GM23338 (cell line): Measurements from ENCODE around the gene PIGN. TPM values are rescaled to one million over a fixed set of nuclear protein-coding genes. Genes with fewer than 3 reads are reported as not detected.

Experiments
- ATAC-seq: fragments of 200-7000 bp; cut with Tn5 transposase; 3 replicates; pipeline ENCODE4 v1.9.1; 2020
- DNase-seq: peaks from one replicate; pipeline ENCODE4 v3.0.0-alpha.2; 2015; ENCODE audit warnings: low spot score
- H2AFZ ChIP-seq: fragments of 200-600 bp; sonication (generic); 2 replicates; pipeline ENCODE4 v1.8.0; 2016; ENCODE audit warnings: antibody characterized with exemption, mild to moderate bottlenecking, moderate library complexity
- H3F3A ChIP-seq: fragments of 200-600 bp; sonication (generic); replicated peaks from 2 replicates; pipeline ENCODE4 v1.8.0; 2017; ENCODE audit warnings: antibody characterized with exemption, mixed run types, low read depth
- H3K27ac ChIP-seq: fragments of 200-600 bp; sonication (generic); 2 replicates; pipeline ENCODE4 v1.6.1; 2016; ENCODE audit warnings: low read depth
- H3K27me3 ChIP-seq: fragments of 200-600 bp; sonication (generic); 2 replicates; pipeline ENCODE4 v1.8.0; 2016; ENCODE audit warnings: mild to moderate bottlenecking, mixed run types, moderate library complexity; ENCODE audit not compliant: insufficient read depth
- H3K36me3 ChIP-seq: fragments of 200-600 bp; sonication (generic); 2 replicates; pipeline ENCODE4 v1.8.0; 2016; ENCODE audit warnings: mild to moderate bottlenecking; ENCODE audit not compliant: insufficient read depth
- H3K4me1 ChIP-seq: fragments of 200-600 bp; sonication (generic); 2 replicates; pipeline ENCODE4 v1.8.0; 2016; ENCODE audit warnings: mild to moderate bottlenecking, moderate library complexity; ENCODE audit not compliant: insufficient read depth
- H3K4me2 ChIP-seq: fragments of 200-600 bp; sonication (generic); 2 replicates; pipeline ENCODE4 v1.7.1; 2017; ENCODE audit warnings: mixed run types
- H3K4me3 ChIP-seq: fragments of 200-600 bp; sonication (generic); 2 replicates; pipeline ENCODE4 v1.6.1; 2016; ENCODE audit warnings: mixed run types
- H3K79me2 ChIP-seq: fragments of 200-600 bp; sonication (generic); replicated peaks from 2 replicates; pipeline ENCODE4 v1.8.0; 2017; ENCODE audit warnings: mild to moderate bottlenecking; ENCODE audit not compliant: insufficient read depth
- H3K9me2 ChIP-seq: fragments of 200-600 bp; sonication (generic); 2 replicates; pipeline ENCODE4 v1.8.0; 2017; ENCODE audit not compliant: insufficient read depth
- H4K20me1 ChIP-seq: fragments of 200-600 bp; sonication (generic); replicated peaks from 2 replicates; pipeline ENCODE4 v1.8.0; 2017; ENCODE audit warnings: mild to moderate bottlenecking; ENCODE audit not compliant: insufficient read depth
- H3K27ac Mint-ChIP-seq: 2 replicates; pipeline ENCODE4 v1.8.0; 2020; ENCODE audit warnings: inconsistent platforms, mild to moderate bottlenecking, moderate library complexity, mixed read lengths
- H3K27me3 Mint-ChIP-seq: 3 replicates; pipeline ENCODE4 v1.8.0; 2022; ENCODE audit warnings: low read depth, mild to moderate bottlenecking, moderate library complexity, mixed read lengths, inconsistent platforms; ENCODE audit not compliant: insufficient read depth, poor library complexity
- H3K36me3 Mint-ChIP-seq: 3 replicates; pipeline ENCODE4 v1.8.0; 2021; ENCODE audit warnings: low read depth, mild to moderate bottlenecking, inconsistent platforms, moderate library complexity, mixed read lengths
- H3K4me1 Mint-ChIP-seq: 3 replicates; pipeline ENCODE4 v1.8.0; 2020; ENCODE audit warnings: mild to moderate bottlenecking, inconsistent platforms, mixed read lengths
- H3K4me3 Mint-ChIP-seq: 3 replicates; pipeline ENCODE4 v1.8.0; 2021; ENCODE audit warnings: moderate library complexity, mild to moderate bottlenecking, inconsistent platforms, mixed read lengths
- H3K9me3 Mint-ChIP-seq: 3 replicates; pipeline ENCODE4 v1.8.0; 2020; ENCODE audit warnings: moderate library complexity, mild to moderate bottlenecking, inconsistent platforms, mixed read lengths
- CREB1 ChIP-seq: fragments of 250-450 bp; sonication (Bioruptor Pico); IDR thresholded peaks from 2 replicates; pipeline ENCODE4 v1.5.0; 2020; ENCODE audit warnings: low read depth, mild to moderate bottlenecking, moderate library complexity
- ETS1 ChIP-seq: IDR thresholded peaks from 2 replicates; pipeline ENCODE4 v1.6.1; 2016; ENCODE audit warnings: antibody characterized with exemption
- EZH2 ChIP-seq: fragments of 200-600 bp; sonication (generic); IDR thresholded peaks from one replicate; pipeline ENCODE4 v1.8.0; 2017; ENCODE audit warnings: antibody characterized with exemption, mild to moderate bottlenecking, low read depth; ENCODE audit not compliant: unreplicated experiment
- EZH2phosphoT487 ChIP-seq: fragments of 200-600 bp; sonication (generic); IDR thresholded peaks from one replicate; pipeline ENCODE4 v1.8.1; 2018; ENCODE audit warnings: antibody characterized with exemption; ENCODE audit not compliant: unreplicated experiment
- JUNB ChIP-seq: IDR thresholded peaks from one replicate; pipeline ENCODE4 v1.6.1; 2016; ENCODE audit warnings: antibody characterized with exemption; ENCODE audit not compliant: unreplicated experiment
- NANOG ChIP-seq: IDR thresholded peaks from 2 replicates; pipeline ENCODE4 v1.6.1; 2016; ENCODE audit warnings: antibody characterized with exemption, borderline replicate concordance
- POLR2AphosphoS5 ChIP-seq: IDR thresholded peaks from 2 replicates; pipeline ENCODE4 v1.6.1; 2016; ENCODE audit warnings: antibody characterized with exemption, low read depth
- REST ChIP-seq: IDR thresholded peaks from one replicate; pipeline ENCODE4 v1.6.1; 2018; ENCODE audit warnings: antibody characterized with exemption; ENCODE audit not compliant: unreplicated experiment
- STAT1 ChIP-seq: IDR thresholded peaks from one replicate; pipeline ENCODE4 v1.6.1; 2016; ENCODE audit warnings: antibody characterized with exemption; ENCODE audit not compliant: unreplicated experiment
- ZNF114 ChIP-seq: fragments of 250-450 bp; sonication (Bioruptor Pico); IDR thresholded peaks from 2 replicates; pipeline ENCODE4 v1.5.0; 2020; ENCODE audit warnings: mild to moderate bottlenecking, moderate library complexity
- ZNF331 ChIP-seq: fragments of 250-450 bp; sonication (Bioruptor Pico); IDR thresholded peaks from 2 replicates; pipeline ENCODE4 v1.5.0; 2020; ENCODE audit warnings: low read depth, mild to moderate bottlenecking, moderate library complexity
- polyA plus RNA-seq: library from polyadenylated mRNA; unstranded; fragments of >200 nt; fragmentation: Nextera tagmentation; extraction: Ambion mirVana; gene quantifications from 2 replicates; pipeline ENCODE4 v1.2.1, GENCODE V29; 2016
- total RNA-seq: library from RNA; depleted of rRNA; stranded (reverse); fragments of >200 nt; shearing (Covaris generic); gene quantifications from 2 replicates; pipeline ENCODE4 v1.2.3, GENCODE V29; 2014
- TF ChIP-seq, protein P1 (sequence below): fragments of 250-450 bp; sonication (Bioruptor Pico); IDR thresholded peaks from 2 replicates; pipeline ENCODE4 v1.5.0; 2020; ENCODE audit warnings: mild to moderate bottlenecking, moderate library complexity
- TF ChIP-seq, protein P2 (sequence below), 2 experiments: fragments of 200-600 bp in 1 of 2; sonication (generic) in 1 of 2; conservative IDR thresholded peaks; 2 replicates each; pipeline versions ENCODE4 v1.5.1 to v1.6.1; 2016 to 2017; ENCODE audit warnings: antibody characterized with exemption in 2 of 2, low read depth in 2 of 2, mild to moderate bottlenecking in 2 of 2, moderate library complexity in 1 of 2

PIGN gene
- total and polyA plus RNA-seq, 2 experiments from 2014 or later: 9.4 to 33.0 TPM

- Mint-ChIP-seq H3K27ac (no peak overlapping the region), H3K4me3 (no peak overlapping the region), H3K9me3 (no peaks in the 10 kb centered on the region; the same call in 2 of the 3 replicates), H3K36me3 (no peaks in the 10 kb centered on the region), H3K4me1 (no peaks in the 10 kb centered on the region), H3K27me3 (no peaks in the 10 kb centered on the region)
- H3K79me2 ChIP-seq: no peaks in the 10 kb centered on the region
- H3K27ac ChIP-seq: no peak overlapping the region
- no peak overlapping the region for H3K4me3 ChIP-seq
- H3K9me2 ChIP-seq: no peaks in the 10 kb centered on the region
- no peaks in the 10 kb centered on the region for H3K27me3 ChIP-seq
- DNase-seq (no peak), ATAC-seq (no peak)
- no peaks in the 10 kb centered on the region for H4K20me1 ChIP-seq
- H2AFZ ChIP-seq: no peak overlapping the region
- no peak for TF ChIP-seq REST
- no peak for TF ChIP-seq ETS1
- no peak for TF ChIP-seq NANOG
- TF ChIP-seq, protein P1, sequence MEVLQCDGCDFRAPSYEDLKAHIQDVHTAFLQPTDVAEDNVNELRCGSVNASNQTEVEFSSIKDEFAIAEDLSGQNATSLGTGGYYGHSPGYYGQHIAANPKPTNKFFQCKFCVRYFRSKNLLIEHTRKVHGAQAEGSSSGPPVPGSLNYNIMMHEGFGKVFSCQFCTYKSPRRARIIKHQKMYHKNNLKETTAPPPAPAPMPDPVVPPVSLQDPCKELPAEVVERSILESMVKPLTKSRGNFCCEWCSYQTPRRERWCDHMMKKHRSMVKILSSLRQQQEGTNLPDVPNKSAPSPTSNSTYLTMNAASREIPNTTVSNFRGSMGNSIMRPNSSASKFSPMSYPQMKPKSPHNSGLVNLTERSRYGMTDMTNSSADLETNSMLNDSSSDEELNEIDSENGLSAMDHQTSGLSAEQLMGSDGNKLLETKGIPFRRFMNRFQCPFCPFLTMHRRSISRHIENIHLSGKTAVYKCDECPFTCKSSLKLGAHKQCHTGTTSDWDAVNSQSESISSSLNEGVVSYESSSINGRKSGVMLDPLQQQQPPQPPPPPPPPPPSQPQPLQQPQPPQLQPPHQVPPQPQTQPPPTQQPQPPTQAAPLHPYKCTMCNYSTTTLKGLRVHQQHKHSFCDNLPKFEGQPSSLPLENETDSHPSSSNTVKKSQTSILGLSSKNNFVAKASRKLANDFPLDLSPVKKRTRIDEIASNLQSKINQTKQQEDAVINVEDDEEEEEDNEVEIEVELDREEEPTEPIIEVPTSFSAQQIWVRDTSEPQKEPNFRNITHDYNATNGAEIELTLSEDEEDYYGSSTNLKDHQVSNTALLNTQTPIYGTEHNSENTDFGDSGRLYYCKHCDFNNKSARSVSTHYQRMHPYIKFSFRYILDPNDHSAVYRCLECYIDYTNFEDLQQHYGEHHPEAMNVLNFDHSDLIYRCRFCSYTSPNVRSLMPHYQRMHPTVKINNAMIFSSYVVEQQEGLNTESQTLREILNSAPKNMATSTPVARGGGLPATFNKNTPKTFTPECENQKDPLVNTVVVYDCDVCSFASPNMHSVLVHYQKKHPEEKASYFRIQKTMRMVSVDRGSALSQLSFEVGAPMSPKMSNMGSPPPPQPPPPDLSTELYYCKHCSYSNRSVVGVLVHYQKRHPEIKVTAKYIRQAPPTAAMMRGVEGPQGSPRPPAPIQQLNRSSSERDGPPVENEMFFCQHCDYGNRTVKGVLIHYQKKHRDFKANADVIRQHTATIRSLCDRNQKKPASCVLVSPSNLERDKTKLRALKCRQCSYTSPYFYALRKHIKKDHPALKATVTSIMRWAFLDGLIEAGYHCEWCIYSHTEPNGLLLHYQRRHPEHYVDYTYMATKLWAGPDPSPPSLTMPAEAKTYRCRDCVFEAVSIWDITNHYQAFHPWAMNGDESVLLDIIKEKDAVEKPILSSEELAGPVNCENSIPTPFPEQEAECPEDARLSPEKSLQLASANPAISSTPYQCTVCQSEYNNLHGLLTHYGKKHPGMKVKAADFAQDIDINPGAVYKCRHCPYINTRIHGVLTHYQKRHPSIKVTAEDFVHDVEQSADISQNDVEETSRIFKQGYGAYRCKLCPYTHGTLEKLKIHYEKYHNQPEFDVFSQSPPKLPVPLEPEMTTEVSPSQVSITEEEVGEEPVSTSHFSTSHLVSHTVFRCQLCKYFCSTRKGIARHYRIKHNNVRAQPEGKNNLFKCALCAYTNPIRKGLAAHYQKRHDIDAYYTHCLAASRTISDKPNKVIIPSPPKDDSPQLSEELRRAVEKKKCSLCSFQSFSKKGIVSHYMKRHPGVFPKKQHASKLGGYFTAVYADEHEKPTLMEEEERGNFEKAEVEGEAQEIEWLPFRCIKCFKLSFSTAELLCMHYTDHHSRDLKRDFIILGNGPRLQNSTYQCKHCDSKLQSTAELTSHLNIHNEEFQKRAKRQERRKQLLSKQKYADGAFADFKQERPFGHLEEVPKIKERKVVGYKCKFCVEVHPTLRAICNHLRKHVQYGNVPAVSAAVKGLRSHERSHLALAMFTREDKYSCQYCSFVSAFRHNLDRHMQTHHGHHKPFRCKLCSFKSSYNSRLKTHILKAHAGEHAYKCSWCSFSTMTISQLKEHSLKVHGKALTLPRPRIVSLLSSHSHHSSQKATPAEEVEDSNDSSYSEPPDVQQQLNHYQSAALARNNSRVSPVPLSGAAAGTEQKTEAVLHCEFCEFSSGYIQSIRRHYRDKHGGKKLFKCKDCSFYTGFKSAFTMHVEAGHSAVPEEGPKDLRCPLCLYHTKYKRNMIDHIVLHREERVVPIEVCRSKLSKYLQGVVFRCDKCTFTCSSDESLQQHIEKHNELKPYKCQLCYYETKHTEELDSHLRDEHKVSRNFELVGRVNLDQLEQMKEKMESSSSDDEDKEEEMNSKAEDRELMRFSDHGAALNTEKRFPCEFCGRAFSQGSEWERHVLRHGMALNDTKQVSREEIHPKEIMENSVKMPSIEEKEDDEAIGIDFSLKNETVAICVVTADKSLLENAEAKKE (CRISPR knock-in tag): no peak
- no peak for TF ChIP-seq ZNF114 (CRISPR knock-in tag)
- no peak for TF ChIP-seq POLR2AphosphoS5
- TF ChIP-seq EZH2: no peak
- no peak for TF ChIP-seq STAT1
- no peak for TF ChIP-seq EZH2phosphoT487
- TF ChIP-seq ZNF331 (CRISPR knock-in tag): no peak
- no peak for TF ChIP-seq CREB1 (CRISPR knock-in tag)
- TF ChIP-seq, protein P2, sequence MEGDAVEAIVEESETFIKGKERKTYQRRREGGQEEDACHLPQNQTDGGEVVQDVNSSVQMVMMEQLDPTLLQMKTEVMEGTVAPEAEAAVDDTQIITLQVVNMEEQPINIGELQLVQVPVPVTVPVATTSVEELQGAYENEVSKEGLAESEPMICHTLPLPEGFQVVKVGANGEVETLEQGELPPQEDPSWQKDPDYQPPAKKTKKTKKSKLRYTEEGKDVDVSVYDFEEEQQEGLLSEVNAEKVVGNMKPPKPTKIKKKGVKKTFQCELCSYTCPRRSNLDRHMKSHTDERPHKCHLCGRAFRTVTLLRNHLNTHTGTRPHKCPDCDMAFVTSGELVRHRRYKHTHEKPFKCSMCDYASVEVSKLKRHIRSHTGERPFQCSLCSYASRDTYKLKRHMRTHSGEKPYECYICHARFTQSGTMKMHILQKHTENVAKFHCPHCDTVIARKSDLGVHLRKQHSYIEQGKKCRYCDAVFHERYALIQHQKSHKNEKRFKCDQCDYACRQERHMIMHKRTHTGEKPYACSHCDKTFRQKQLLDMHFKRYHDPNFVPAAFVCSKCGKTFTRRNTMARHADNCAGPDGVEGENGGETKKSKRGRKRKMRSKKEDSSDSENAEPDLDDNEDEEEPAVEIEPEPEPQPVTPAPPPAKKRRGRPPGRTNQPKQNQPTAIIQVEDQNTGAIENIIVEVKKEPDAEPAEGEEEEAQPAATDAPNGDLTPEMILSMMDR (conservative IDR thresholded peaks at IDR 0.05; ENCODE audit: low read depth in 2 of 2): no peak
- TF ChIP-seq JUNB: no peak
- H3F3A ChIP-seq: no peaks in the 10 kb centered on the region
- H3K4me1 ChIP-seq: no peaks in the 10 kb centered on the region
- no peak overlapping the region for H3K4me2 ChIP-seq
- H3K36me3 ChIP-seq: no peaks in the 10 kb centered on the region
Observed at GRCh38 chr18:62071071-62071470, 115.8 kb downstream of the PIGN start.
